GM19324 (cell line): ENCODE measurements around the gene PSEN2.
"Not testable (repeated sequence)": the region's sequence is repeated elsewhere in the genome, so short reads cannot be mapped to it uniquely, and the experiment has no call there.

ENCODE experiments used
- ATAC-seq: cut with Tn5 transposase; IDR thresholded peaks from one replicate; pipeline ENCODE4 v1.9.1; 2021; ENCODE audit warnings: mild to moderate bottlenecking, moderate library complexity; ENCODE audit not compliant: unreplicated experiment, low FRiP score

Gene PSEN2

GRCh38 chr1:226870401-226871279 is at the start of gene PSEN2:
TSS of gene PSEN2 (plus strand) at chr1:226870616. CDS start at chr1:226881908, 11,292 bp downstream.
- ATAC-seq = peak; percentile 94

- no peak for ATAC-seq
Measured at GRCh38 chr1:226820941-226821718, 49.3 kb upstream of the PSEN2 start.

- ATAC-seq = no peak
Measured at GRCh38 chr1:226821719-226822085, 48.7 kb upstream of the PSEN2 start.

- ATAC-seq = no peak
Measured at GRCh38 chr1:226823643-226824042, 46.8 kb upstream of the PSEN2 start.

GRCh38 chr1:226825037-226825745 is 45.2 kb upstream of the PSEN2 start:
- no peak for ATAC-seq

GRCh38 chr1:226825746-226826100 is 44.7 kb upstream of the PSEN2 start:
- ATAC-seq = no peak

GRCh38 chr1:226826479-226827261 is 43.7 kb upstream of the PSEN2 start:
- no peak for ATAC-seq

GRCh38 chr1:226827458-226827857 is 43.0 kb upstream of the PSEN2 start:
- no peak for ATAC-seq

- peak; percentile 89 for ATAC-seq
Measured at GRCh38 chr1:226827968-226828513, 42.4 kb upstream of the PSEN2 start.

- no peak for ATAC-seq
Measured at GRCh38 chr1:226829105-226829504, 41.3 kb upstream of the PSEN2 start.

GRCh38 chr1:226831953-226832352 is 38.5 kb upstream of the PSEN2 start:
- ATAC-seq = no peak

GRCh38 chr1:226832613-226833012 is 37.8 kb upstream of the PSEN2 start:
- ATAC-seq = no peak

GRCh38 chr1:226834179-226834578 is 36.2 kb upstream of the PSEN2 start:
- not testable (repeated sequence) for ATAC-seq

- not testable (repeated sequence) for ATAC-seq
Measured at GRCh38 chr1:226835396-226835795, 35.0 kb upstream of the PSEN2 start.

- ATAC-seq = not testable (repeated sequence)
Measured at GRCh38 chr1:226837966-226838365, 32.5 kb upstream of the PSEN2 start.

- no peak for ATAC-seq
Measured at GRCh38 chr1:226838456-226838855, 32.0 kb upstream of the PSEN2 start.

GRCh38 chr1:226845624-226846023 is 24.8 kb upstream of the PSEN2 start:
- ATAC-seq = no peak

- ATAC-seq = no peak
Measured at GRCh38 chr1:226846786-226847185, 23.6 kb upstream of the PSEN2 start.

- ATAC-seq = not testable (repeated sequence)
Measured at GRCh38 chr1:226854548-226854947, 15.9 kb upstream of the PSEN2 start.

- ATAC-seq = no peak
Measured at GRCh38 chr1:226862890-226863289, 7.5 kb upstream of the PSEN2 start.
